NCI-H1930 (cell line): ENCODE data around the gene SPAG16.

Experiments used
- DNase-seq, 2 experiments: peaks; one replicate each; lab custom pipeline; 2025; lab: John Stamatoyannopoulos, UW

Gene SPAG16

GRCh38 chr2:213284105-213285090, at the start of gene SPAG16:
SPAG16 (plus strand) TSS chr2:213284464.
- peak; percentile 96 to 97 for DNase-seq

- no peak for DNase-seq
Measured at GRCh38 chr2:213234641-213235040, 49.6 kb upstream of the SPAG16 start.

GRCh38 chr2:213235741-213236140, 48.5 kb upstream of the SPAG16 start:
- no peak for DNase-seq

GRCh38 chr2:213237251-213237650, 47.0 kb upstream of the SPAG16 start:
- DNase-seq = no peak

GRCh38 chr2:213237787-213238186, 46.5 kb upstream of the SPAG16 start:
- DNase-seq = no peak

- DNase-seq = no peak
Measured at GRCh38 chr2:213238753-213239495, 45.3 kb upstream of the SPAG16 start.

- DNase-seq = no peak
Measured at GRCh38 chr2:213241817-213242216, 42.4 kb upstream of the SPAG16 start.

- no peak for DNase-seq
Measured at GRCh38 chr2:213242653-213243052, 41.6 kb upstream of the SPAG16 start.

GRCh38 chr2:213243189-213244044, 40.8 kb upstream of the SPAG16 start:
- DNase-seq = no peak

GRCh38 chr2:213246497-213247281, 37.6 kb upstream of the SPAG16 start:
- peak; percentile 28 to 33 for DNase-seq

- DNase-seq = no peak
Measured at GRCh38 chr2:213247566-213247965, 36.7 kb upstream of the SPAG16 start.

- no peak for DNase-seq
Measured at GRCh38 chr2:213248637-213249036, 35.6 kb upstream of the SPAG16 start.

GRCh38 chr2:213249502-213249901, 34.8 kb upstream of the SPAG16 start:
- no peak for DNase-seq

- DNase-seq = peak; percentile 43 to 71
Measured at GRCh38 chr2:213251618-213252017, 32.6 kb upstream of the SPAG16 start.

- peak; percentile 45 to 55 for DNase-seq
Measured at GRCh38 chr2:213252206-213252605, 32.1 kb upstream of the SPAG16 start.

- DNase-seq = peak; percentile 42 to 62
Measured at GRCh38 chr2:213253162-213253561, 31.1 kb upstream of the SPAG16 start.

GRCh38 chr2:213259266-213259665, 25.0 kb upstream of the SPAG16 start:
- no peak for DNase-seq

- DNase-seq = no peak
Measured at GRCh38 chr2:213261237-213261636, 23.0 kb upstream of the SPAG16 start.

GRCh38 chr2:213261715-213262114, 22.5 kb upstream of the SPAG16 start:
- DNase-seq = peak; percentile 70 to 76

- DNase-seq = no peak
Measured at GRCh38 chr2:213265679-213266078, 18.6 kb upstream of the SPAG16 start.

- no peak for DNase-seq
Measured at GRCh38 chr2:213266421-213266820, 17.8 kb upstream of the SPAG16 start.
